PC-3 (cell line): Measurements from ENCODE around the gene BRME1. TPM values are rescaled to one million over a fixed set of nuclear protein-coding genes. Genes with fewer than 3 reads are reported as not detected.
A peak's percentile ranks its signal among the peaks of the same experiment; 100 is the strongest.

Experiments used
- ATAC-seq: fragments of 200-7000 bp; cut with Tn5 transposase; 2 replicates; pipeline ENCODE4 v1.9.1; 2020; ENCODE audit warnings: mild to moderate bottlenecking, moderate library complexity
- BruUV-seq: library from RNA; stranded (reverse); fragments of 400-500 nt; replicated peaks from 2 replicates; lab custom pipeline; 2021; lab: Mats Ljungman, UMichigan
- CTCF ChIA-PET: fragments of 300-600 bp; sonication (Branson Sonifier 250); formaldehyde crosslinking; loops from one replicate; lab custom pipeline; 2022; ENCODE audit warnings: antibody characterized with exemption; lab: Charles Lee
- POLR2A ChIA-PET: fragments of 300-600 bp; sonication (Branson Sonifier 250); formaldehyde crosslinking; loops from one replicate; lab custom pipeline; 2022; ENCODE audit warnings: antibody characterized with exemption; ENCODE audit not compliant: unreplicated experiment; lab: Charles Lee
- DNase-seq: peaks from one replicate; pipeline ENCODE4 v3.0.0-alpha.2; 2015
- H2AFZ ChIP-seq: fragments of 300-600 bp; sonication (generic); 2 replicates; pipeline ENCODE4 v1.6.0; 2016; ENCODE audit warnings: antibody characterized with exemption, low read length
- H3F3A ChIP-seq: fragments of 300-600 bp; sonication (generic); one replicate; pipeline ENCODE4 v1.6.0; 2017; ENCODE audit warnings: antibody characterized with exemption, low read length, control low read depth, mild to moderate bottlenecking; ENCODE audit not compliant: unreplicated experiment
- H3K27ac ChIP-seq: fragments of 300-600 bp; sonication (generic); 2 replicates; pipeline ENCODE4 v1.5.1; 2016; ENCODE audit warnings: mild to moderate bottlenecking, low read length
- H3K27me3 ChIP-seq: fragments of 300-600 bp; sonication (generic); 2 replicates; pipeline ENCODE4 v1.6.1; 2016; ENCODE audit warnings: low read length, mixed read lengths
- H3K36me3 ChIP-seq: fragments of 300-600 bp; sonication (generic); 2 replicates; pipeline ENCODE4 v1.6.1; 2016; ENCODE audit warnings: low read depth, mixed run types, low read length, mixed read lengths
- H3K4me1 ChIP-seq: fragments of 300-600 bp; sonication (generic); 2 replicates; pipeline ENCODE4 v1.5.1; 2016; ENCODE audit warnings: low read length; ENCODE audit not compliant: insufficient read depth
- H3K4me2 ChIP-seq: fragments of 300-600 bp; sonication (generic); 2 replicates; pipeline ENCODE4 v1.6.0; 2016; ENCODE audit warnings: low read length
- H3K4me3 ChIP-seq: fragments of 300-600 bp; sonication (generic); 2 replicates; pipeline ENCODE4 v1.5.1; 2016; ENCODE audit warnings: mild to moderate bottlenecking, low read length, mixed read lengths
- H3K79me2 ChIP-seq: fragments of 300-600 bp; sonication (generic); 2 replicates; pipeline ENCODE4 v1.6.1; 2017; ENCODE audit warnings: low read length, mixed read lengths
- H3K9ac ChIP-seq: fragments of 300-600 bp; sonication (generic); 2 replicates; pipeline ENCODE4 v1.6.0; 2016; ENCODE audit warnings: mild to moderate bottlenecking, low read length
- H3K9me2 ChIP-seq: fragments of 300-600 bp; sonication (generic); replicated peaks from 2 replicates; pipeline ENCODE4 v1.6.1; 2016; ENCODE audit warnings: mixed run types, low read length, mixed read lengths
- H3K9me3 ChIP-seq: fragments of 300-600 bp; sonication (generic); 2 replicates; pipeline ENCODE4 v1.6.1; 2016; ENCODE audit warnings: low read length, mixed read lengths
- H4K20me1 ChIP-seq: fragments of 300-600 bp; sonication (generic); 2 replicates; pipeline ENCODE4 v1.6.1; 2016; ENCODE audit warnings: low read length, mixed read lengths
- CTCF ChIP-seq: fragments of 300-600 bp; sonication (generic); conservative IDR thresholded peaks from 2 replicates; pipeline ENCODE4 v1.5.1; 2017; ENCODE audit warnings: antibody characterized with exemption, low read depth, mild to moderate bottlenecking, low read length
- EZH2 ChIP-seq: fragments of 300-600 bp; sonication (generic); IDR thresholded peaks from one replicate; pipeline ENCODE4 v1.6.1; 2017; ENCODE audit warnings: antibody characterized with exemption, mild to moderate bottlenecking, low read length; ENCODE audit not compliant: unreplicated experiment
- EZH2phosphoT487 ChIP-seq: fragments of 300-600 bp; sonication (generic); IDR thresholded peaks from 2 replicates; pipeline ENCODE4 v1.6.1; 2018; ENCODE audit warnings: mild to moderate bottlenecking, antibody characterized with exemption, low read length, borderline replicate concordance
- intact Hi-C: fragments of 100-400 bp; cut with micrococcal nuclease; formaldehyde crosslinking; loops from 2 replicates; pipeline ENCODE4 v1.9.0; 2023
- total RNA-seq: library from RNA; depleted of rRNA; stranded (reverse); fragments of >200 nt; gene quantifications from 2 replicates; pipeline ENCODE4 v1.2.3, GENCODE V29; 2014

The BRME1 gene
- total RNA-seq, 1 experiment from 2014 or later = 6.0 TPM

GRCh38 chr19:13868663-13869062, 37.3 kb downstream of the BRME1 start:
- H3K9me3 ChIP-seq = no peaks in the 10 kb centered on the region
- H3K27me3 ChIP-seq = no peaks in the 10 kb centered on the region
- H3K27ac ChIP-seq = no peak overlapping the region
- H3K4me1 ChIP-seq = no peaks in the 10 kb centered on the region; the same call in 1 of the 2 replicates
- H3K4me2 ChIP-seq = no peak overlapping the region
- ATAC-seq (no peak), DNase-seq (no peak)
- no peaks in the 10 kb centered on the region for H3K9me2 ChIP-seq
- CTCF ChIA-PET = no interaction called here
- peaks cover 4% of the 10 kb centered on the region for H3F3A ChIP-seq
- no peaks in the 10 kb centered on the region for H4K20me1 ChIP-seq
- intact Hi-C loops = no loop called here
- H3K36me3 ChIP-seq = no peaks in the 10 kb centered on the region
- H3K9ac ChIP-seq = no peak overlapping the region
- TF ChIP-seq EZH2phosphoT487 (no peak), CTCF (no peak), EZH2 (no peak)
- H3K79me2 ChIP-seq = no peaks in the 10 kb centered on the region
- H3K4me3 ChIP-seq = no peak overlapping the region
- H2AFZ ChIP-seq = no peak overlapping the region
- no TSS peak for BruUV-seq
- POLR2A ChIA-PET = no interaction called here

- no peaks in the 10 kb centered on the region for H3K9me2 ChIP-seq
- H4K20me1 ChIP-seq = no peaks in the 10 kb centered on the region
- peaks cover 5% of the 10 kb centered on the region for H3K4me1 ChIP-seq
- no peaks in the 10 kb centered on the region for H3K9me3 ChIP-seq
- TF ChIP-seq EZH2phosphoT487 (no peak), EZH2 (no peak), CTCF (no peak)
- DNase-seq (no peak), ATAC-seq (no peak)
- ChIA-PET CTCF (no interaction called here), POLR2A (no interaction called here)
- peak overlapping the region; percentile 86; the same call in 1 of the 2 replicates for H2AFZ ChIP-seq
- H3K4me3 ChIP-seq = peak overlapping the region; percentile 89
- no peaks in the 10 kb centered on the region for H3K79me2 ChIP-seq
- H3K27ac ChIP-seq = no peak overlapping the region
- intact Hi-C loops = no loop called here
- peaks cover 4% of the 10 kb centered on the region for H3F3A ChIP-seq
- H3K9ac ChIP-seq = no peak overlapping the region
- H3K4me2 ChIP-seq = peak overlapping the region; percentile 100
- H3K36me3 ChIP-seq = no peaks in the 10 kb centered on the region
- H3K27me3 ChIP-seq = no peaks in the 10 kb centered on the region
- BruUV-seq = TSS peak; percentile 21
Measured at GRCh38 chr19:13866463-13867046, 39.4 kb downstream of the BRME1 start.
